K562 (cell line): ENCODE results near the gene TERT. TPM values are rescaled to one million over a fixed set of nuclear protein-coding genes. Genes with fewer than 3 reads are reported as not detected.

Source experiments
- ATAC-seq: fragments of 200-7000 bp; cut with Tn5 transposase; 3 replicates; pipeline ENCODE4 v1.9.1; 2020; ENCODE audit warnings: moderate library complexity
- BruUV-seq: library from RNA; stranded (reverse); fragments of 400-500 nt; replicated peaks from 2 replicates; lab custom pipeline; 2021; lab: Mats Ljungman, UMichigan
- CTCF ChIA-PET: fragments of 300-600 bp; formaldehyde crosslinking; extraction: SDS; loops from one replicate; lab custom pipeline; 2021; ENCODE audit warnings: low intra/inter-chr PET ratio; lab: Yijun Ruan, JAX
- POLR2A ChIA-PET: fragments of 300-600, 350-650 bp; sonication (Branson Sonifier 250); formaldehyde crosslinking; extraction: SDS; loops from one replicate; lab custom pipeline; 2021; ENCODE audit warnings: antibody characterized with exemption, inconsistent platforms; lab: Yijun Ruan, JAX
- DNase-seq, 4 experiments: peaks; one replicate each; pipeline versions ENCODE4 v3.0.0 to v3.0.0-alpha.2; 2011 to 2018; ENCODE audit warnings: low spot score in 3 of 4, mixed read lengths in 3 of 4; ENCODE audit errors: extremely low read depth in 1 of 4
- FAIRE-seq: peaks from 2 replicates; lab custom pipeline; 2011; peaks lifted over from hg19 to GRCh38; lab: Jason Lieb, UNC
- H2AFZ ChIP-seq: 2 replicates; pipeline ENCODE4 v1.6.0; 2011; ENCODE audit warnings: low read depth, low read length, control low read depth, inconsistent platforms
- H3K27ac ChIP-seq: fragments of 200-600 bp; 3 replicates; pipeline ENCODE4 v1.8.0; 2011; ENCODE audit warnings: low read depth, mild to moderate bottlenecking, control low read depth, inconsistent platforms, low read length, moderate library complexity, mixed read lengths; ENCODE audit errors: extremely low read depth
- H3K27me3 ChIP-seq, 2 experiments: fragments of 300-600 bp in 1 of 2; 2 replicates in 1 of 2; 3 replicates in 1 of 2; pipeline versions ENCODE4 v1.6.0 to v1.8.0; 2011; ENCODE audit warnings: inconsistent platforms in 2 of 2, low read length in 2 of 2, mild to moderate bottlenecking in 1 of 2, mixed read lengths in 1 of 2, moderate library complexity in 1 of 2; ENCODE audit not compliant: control insufficient read depth in 2 of 2, insufficient read depth in 2 of 2
- H3K36me3 ChIP-seq: fragments of 300-600 bp; 3 replicates; pipeline ENCODE4 v1.8.0; 2011; ENCODE audit warnings: mild to moderate bottlenecking, low read length, inconsistent platforms; ENCODE audit not compliant: control insufficient read depth, insufficient read depth
- H3K4me1 ChIP-seq, 2 experiments: fragments of 200-600 bp in 1 of 2; replicated peaks in 1 of 2; 2 replicates in 1 of 2; 3 replicates in 1 of 2; pipeline versions ENCODE4 v1.5.1 to v1.8.0; 2011; ENCODE audit warnings: inconsistent platforms in 2 of 2, low read length in 2 of 2, mild to moderate bottlenecking in 1 of 2, mixed read lengths in 1 of 2, moderate library complexity in 1 of 2; ENCODE audit not compliant: control insufficient read depth in 2 of 2, insufficient read depth in 2 of 2
- H3K4me2 ChIP-seq: 2 replicates; pipeline ENCODE4 v1.6.1; 2011; ENCODE audit warnings: low read length, control low read depth, inconsistent platforms, mixed read lengths; ENCODE audit not compliant: insufficient read depth
- H3K4me3 ChIP-seq: fragments of 200-600 bp; sonication (generic), shearing (Covaris generic); 2 replicates; pipeline ENCODE4 v1.5.1; 2016; ENCODE audit warnings: control low read depth, inconsistent platforms
- H3K79me2 ChIP-seq: fragments of 200-600 bp; 3 replicates; pipeline ENCODE4 v1.8.0; 2011; ENCODE audit warnings: low read length, inconsistent platforms; ENCODE audit not compliant: control insufficient read depth, insufficient read depth
- H3K9ac ChIP-seq, 2 experiments: 2 replicates each; pipeline versions ENCODE4 v1.6.0 to v1.6.1; 2011; ENCODE audit warnings: low read depth in 2 of 2, low read length in 2 of 2, control low read depth in 1 of 2, inconsistent platforms in 1 of 2, mild to moderate bottlenecking in 1 of 2, mixed read lengths in 1 of 2; ENCODE audit not compliant: insufficient read depth in 1 of 2
- H3K9me1 ChIP-seq: one replicate; pipeline ENCODE4 v1.6.0; 2011; ENCODE audit warnings: inconsistent platforms, mild to moderate bottlenecking, low read length, moderate library complexity; ENCODE audit not compliant: control insufficient read depth, insufficient read depth
- H3K9me3 ChIP-seq: replicated peaks from 2 replicates; pipeline ENCODE4 v1.5.1; 2011; ENCODE audit warnings: low read depth, low read length, inconsistent platforms; ENCODE audit not compliant: control insufficient read depth, insufficient read depth
- H4K20me1 ChIP-seq: replicated peaks from 2 replicates; pipeline ENCODE4 v1.6.1; 2011; ENCODE audit warnings: low read length, inconsistent platforms, mixed read lengths; ENCODE audit not compliant: control insufficient read depth, insufficient read depth
- EHMT2 ChIP-seq: fragments of 450-650 bp; IDR thresholded peaks from 2 replicates; pipeline ENCODE4 v1.6.1; 2018; ENCODE audit warnings: antibody characterized with exemption
- EZH2 ChIP-seq: IDR thresholded peaks from 2 replicates; pipeline ENCODE4 v1.6.1; 2012; ENCODE audit warnings: low read depth, mild to moderate bottlenecking, inconsistent platforms, low read length, borderline replicate concordance
- FOXK1 ChIP-seq: sonication (generic); formaldehyde crosslinking; IDR thresholded peaks from 2 replicates; pipeline ENCODE4 v1.8.0; 2022; ENCODE audit warnings: missing genetic modification reagents, mild to moderate bottlenecking, borderline replicate concordance
- FOXP4 ChIP-seq: sonication (generic); formaldehyde crosslinking; IDR thresholded peaks from 2 replicates; pipeline ENCODE4 v1.8.0; 2022; ENCODE audit warnings: mild to moderate bottlenecking, missing genetic modification reagents, borderline replicate concordance
- HDGF ChIP-seq: fragments of 450-650 bp; IDR thresholded peaks from 2 replicates; pipeline ENCODE4 v1.6.1; 2016
- HINFP ChIP-seq: fragments of 450-650 bp; conservative IDR thresholded peaks from 2 replicates; pipeline ENCODE4 v1.6.1; 2016; ENCODE audit warnings: missing genetic modification characterization, low read depth, mild to moderate bottlenecking, control low read depth, missing compliant biosample characterization
- HNRNPUL1 ChIP-seq: fragments of 200-400 bp; formaldehyde crosslinking; IDR thresholded peaks from 2 replicates; pipeline ENCODE4 v1.6.1; 2017; ENCODE audit warnings: low read length
- MCM3 ChIP-seq: fragments of 450-650 bp; IDR thresholded peaks from 2 replicates; pipeline ENCODE4 v1.6.1; 2016
- PCBP2 ChIP-seq: fragments of 200-400 bp; formaldehyde crosslinking; IDR thresholded peaks from 2 replicates; pipeline ENCODE4 v1.6.1; 2018; ENCODE audit warnings: low read length, low read depth, mild to moderate bottlenecking, moderate library complexity; ENCODE audit not compliant: poor library complexity, severe bottlenecking
- RCOR1 ChIP-seq, 2 experiments: IDR thresholded peaks; 2 replicates each; pipeline ENCODE4 v1.6.1; 2012; ENCODE audit warnings: low read depth in 2 of 2, low read length in 2 of 2, borderline replicate concordance in 1 of 2, improper control_type of control experiment in 1 of 2
- RHOXF2B ChIP-seq: fragments of 250-450 bp; sonication (Bioruptor Pico); conservative IDR thresholded peaks from 2 replicates; pipeline ENCODE4 v1.5.1; 2021
- SMAD2 ChIP-seq: fragments of 150-350 bp; IDR thresholded peaks from 2 replicates; pipeline ENCODE4 v1.6.1; 2014; ENCODE audit warnings: low read depth, mild to moderate bottlenecking, low read length
- SRSF9 ChIP-seq: fragments of 200-400 bp; formaldehyde crosslinking; IDR thresholded peaks from 2 replicates; pipeline ENCODE4 v1.6.1; 2017; ENCODE audit warnings: low read depth, low read length, borderline replicate concordance
- ZNF3 ChIP-seq: fragments of 250-450 bp; sonication (Bioruptor Pico); IDR thresholded peaks from 2 replicates; pipeline ENCODE4 v1.5.0; 2021; ENCODE audit warnings: mild to moderate bottlenecking, moderate library complexity
- ZNF436 ChIP-seq: fragments of 250-450, 450-650 bp; sonication (Bioruptor Pico); formaldehyde crosslinking; IDR thresholded peaks from 2 replicates; pipeline ENCODE4 v1.7.0; 2020; ENCODE audit warnings: mild to moderate bottlenecking
- ZNF717 ChIP-seq: fragments of 250-450 bp; sonication (Bioruptor Pico); IDR thresholded peaks from 2 replicates; pipeline ENCODE4 v1.5.0; 2021
- WGBS: fragments of 100-300 bp; shearing (Covaris generic); methylation state at CpG from one replicate; pipeline ENCODE4 v1.1.6; 2016; ENCODE audit warnings: low coverage, mixed read lengths; ENCODE audit not compliant: insufficient coverage; ENCODE audit errors: missing lambda C conversion rate; 5-methylcytosine and 5-hydroxymethylcytosine counted together
- in situ Hi-C: fragments of 300-500 bp; cut with MboI; formaldehyde crosslinking; loops from 4 replicates; pipeline ENCODE4 v1.15.0; 2018; ENCODE audit warnings: inconsistent platforms, mixed read lengths
- intact Hi-C: fragments of 100-400 bp; cut with micrococcal nuclease; formaldehyde crosslinking; loops from 2 replicates; pipeline ENCODE4 v1.14.2; 2022
- polyA plus RNA-seq, 8 experiments: library from polyadenylated mRNA; depleted of rRNA in 4 of 8; stranded (reverse) in 5 of 8; unstranded in 3 of 8; fragments of >200 nt; fragmentation: Nextera tagmentation in 2 of 8; fragmentation: Illumina TruSeq in 1 of 8; extraction: Ambion mirVana in 2 of 8; extraction: Trizol in 1 of 8; gene quantifications; 2 replicates each; pipeline versions ENCODE4 v1.2.1 to v1.2.3, GENCODE V29; 2011 to 2014; ENCODE audit warnings: inconsistent platforms in 1 of 8, missing spikeins in 1 of 8
- total RNA-seq, 7 experiments: library from RNA; depleted of rRNA in 6 of 7; stranded (reverse); fragments of >200 nt in 6 of 7; fragmentation: Illumina TruSeq in 2 of 7; extraction: Trizol in 2 of 7; gene quantifications; 2 replicates each; pipeline versions ENCODE4 v1.2.1 to v1.2.3, GENCODE V29; 2011 to 2021; ENCODE audit warnings: low replicate concordance in 1 of 7

TERT gene
- total and polyA plus RNA-seq, 9 of the 15 experiments (the other 6 are each of a cell fraction or from before 2014, with no cell fraction given), result 0.08 to 4.5 (median 0.98) TPM; not detected in 1

GRCh38 chr5:1277781-1278180 lies 17.1 kb downstream of the TERT start:
- no TSS peak for BruUV-seq
- intact Hi-C loops, result no loop called here
- WGBS, result 13% methylated on average over 7 of the region's 10 CpGs
- TF ChIP-seq MCM3 (no peak), RCOR1 (IDR thresholded peaks at IDR 0.05; ENCODE audit: borderline replicate concordance in 1 of 2, low read depth in 2 of 2, low read length in 2 of 2) (no peak), RHOXF2B (no peak), SMAD2 (no peak), ZNF436 (CRISPR knock-in tag) (no peak), HINFP (tag) (no peak), SRSF9 (no peak), ZNF717 (CRISPR knock-in tag) (no peak), FOXP4 (CRISPR knock-in tag) (no peak), FOXK1 (CRISPR knock-in tag) (no peak), HNRNPUL1 (no peak), PCBP2 (no peak), HDGF (no peak), EZH2 (no peak), EHMT2 (no peak), ZNF3 (no peak)
- TF ChIP-seq, all 486 proteins: peak for 0
- ATAC-seq (no peak), DNase-seq (no peak), FAIRE-seq (no peak)
- no peak overlapping the region for H3K4me2 ChIP-seq
- H4K20me1 ChIP-seq, result peaks cover 12% of the 10 kb centered on the region; the same call in 1 of the 2 replicates
- H3K9me3 ChIP-seq, result no peaks in the 10 kb centered on the region
- peaks cover 0 to 37% of the 10 kb centered on the region in 2 experiments; a peak in 1 of 5 replicates for H3K4me1 ChIP-seq
- H3K4me3 ChIP-seq, result no peak overlapping the region
- no peaks in the 10 kb centered on the region for H3K79me2 ChIP-seq
- no peak overlapping the region for H3K9ac ChIP-seq
- H3K9me1 ChIP-seq, result no peaks in the 10 kb centered on the region
- no peak overlapping the region for H3K27ac ChIP-seq
- H3K27me3 ChIP-seq, result peaks cover 21 to 67% of the 10 kb centered on the region in 2 experiments
- H3K36me3 ChIP-seq, result no peaks in the 10 kb centered on the region
- POLR2A ChIA-PET, result interaction anchor here (0.5 to 0.8 kb wide), 2 partner anchors 17 to 361 kb away, joined by 3 read pairs; partner anchors contain the start of gene TERT
- CTCF ChIA-PET, result no interaction called here
- in situ Hi-C loops, result no loop called here
- H2AFZ ChIP-seq, result no peak overlapping the region
